ENCODE data around the gene MYLK.
"Not testable (repeated sequence)": the region's sequence is repeated elsewhere in the genome, so short reads cannot be mapped to it uniquely, and the experiment has no call there.

Gene MYLK

GRCh38 chr3:123618076-123618708 lies 265.9 kb downstream of the MYLK start:
- in situ Hi-C loops (cut with HindIII; ENCODE audit: low pct_ligation_motif_present, low pct_unique_long_range_greater_than_20kb, low sequenced_read_pairs) = no loop called here

GRCh38 chr3:123616593-123616992 lies 267.5 kb downstream of the MYLK start:
- in situ Hi-C loops (cut with HindIII; ENCODE audit: low pct_ligation_motif_present, low pct_unique_long_range_greater_than_20kb, low sequenced_read_pairs) = no loop called here
- DNase-seq = no peak

More at GRCh38 chr3:123618076-123618708, 265.9 kb downstream of the MYLK start:
- no peak for DNase-seq

DNA sequence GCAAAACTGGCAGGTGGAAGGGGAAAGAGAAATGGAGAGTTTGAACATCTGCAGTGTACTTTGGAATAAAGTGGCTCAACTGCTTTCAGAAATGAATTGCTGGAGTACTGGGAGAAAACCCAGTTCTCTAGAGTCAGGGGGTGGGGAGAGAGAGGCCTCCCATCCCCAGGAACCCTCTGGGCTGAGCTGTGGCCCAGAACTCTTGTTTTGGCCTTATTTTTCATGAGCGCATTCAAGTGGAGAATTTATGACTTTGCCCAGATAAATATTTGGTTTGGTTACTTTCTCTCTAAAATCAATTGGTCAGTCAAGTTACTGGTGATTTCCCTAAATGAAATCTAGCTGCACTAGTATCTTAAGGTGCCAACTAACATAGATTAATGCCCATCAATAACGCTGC lies 270.6 kb downstream of the MYLK start:
- in situ Hi-C loops (cut with HindIII; ENCODE audit: low pct_ligation_motif_present, low pct_unique_long_range_greater_than_20kb, low sequenced_read_pairs) = no loop called here
- no peak for DNase-seq

DNA sequence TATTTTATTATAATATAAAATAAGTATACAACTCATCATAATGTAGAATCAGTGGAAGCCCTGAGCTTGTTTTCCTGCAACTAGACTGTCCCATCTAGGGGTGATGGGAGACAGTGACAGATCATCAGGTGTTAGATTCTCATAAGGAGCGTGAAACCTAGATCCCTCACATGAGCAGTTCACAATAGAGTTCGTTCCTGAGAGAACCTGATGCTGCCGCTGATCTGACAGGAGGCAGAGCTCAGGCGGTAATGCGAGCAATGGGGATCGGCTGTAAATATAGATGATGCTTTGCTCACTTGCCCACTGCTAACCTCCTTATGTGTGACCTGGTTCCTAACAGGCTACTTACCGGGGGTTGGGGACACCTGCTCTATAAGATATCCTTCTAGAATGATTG lies 272.5 kb downstream of the MYLK start:
- in situ Hi-C loops (cut with HindIII; ENCODE audit: low pct_ligation_motif_present, low pct_unique_long_range_greater_than_20kb, low sequenced_read_pairs) = not testable (repeated sequence)

GRCh38 chr3:123611082-123611481 lies 273.1 kb downstream of the MYLK start:
- in situ Hi-C loops (cut with HindIII; ENCODE audit: low pct_ligation_motif_present, low pct_unique_long_range_greater_than_20kb, low sequenced_read_pairs) = no loop called here

More for the DNA sequence above, 272.5 kb downstream of the MYLK start:
- DNase-seq = not testable (repeated sequence)

DNA sequence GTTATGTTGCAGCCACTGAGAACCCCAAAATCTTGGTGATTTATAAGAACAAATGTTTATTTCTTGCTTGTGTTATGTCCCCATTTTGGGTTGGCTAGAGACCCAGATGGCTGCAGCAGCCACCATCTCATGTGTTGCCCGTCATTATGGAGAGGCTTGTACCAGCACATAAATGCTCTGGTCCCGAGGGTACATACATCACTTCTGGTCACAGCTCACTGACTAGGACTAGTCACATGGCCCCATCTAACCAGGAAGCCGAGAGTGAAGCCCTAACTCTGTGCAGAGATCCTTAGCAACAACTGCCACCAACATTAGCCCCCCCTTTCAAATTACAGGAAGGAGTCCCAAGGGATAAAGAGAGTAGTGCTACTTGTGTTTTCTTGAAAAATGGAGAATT lies 273.8 kb downstream of the MYLK start:
- no peak for DNase-seq
- in situ Hi-C loops (cut with HindIII; ENCODE audit: low pct_ligation_motif_present, low pct_unique_long_range_greater_than_20kb, low sequenced_read_pairs) = no loop called here

More at GRCh38 chr3:123611082-123611481, 273.1 kb downstream of the MYLK start:
- no peak for DNase-seq

DNA sequence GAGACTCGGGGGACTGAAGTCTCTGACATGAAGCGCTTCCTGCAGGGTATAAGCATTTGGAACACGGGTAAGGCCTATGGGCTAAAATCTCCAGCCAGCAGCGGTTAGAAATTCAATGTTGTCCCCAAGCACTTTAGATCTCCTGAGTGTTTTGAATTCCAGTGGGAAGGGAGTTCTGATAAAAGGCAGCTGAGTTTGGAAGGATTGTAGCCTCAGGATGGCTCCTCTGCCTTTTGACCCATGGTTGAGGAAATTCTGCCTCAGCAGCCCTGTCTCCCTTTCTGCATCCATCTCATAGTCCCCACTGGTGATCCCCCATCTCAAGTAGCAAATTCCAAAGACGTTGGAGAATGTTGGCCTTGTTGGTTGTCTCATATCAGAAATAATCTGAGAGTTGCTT lies 275.1 kb downstream of the MYLK start:
- in situ Hi-C loops (cut with HindIII; ENCODE audit: low pct_ligation_motif_present, low pct_unique_long_range_greater_than_20kb, low sequenced_read_pairs) = no loop called here
- no peak for DNase-seq

GRCh38 chr3:123608263-123608937 lies 275.7 kb downstream of the MYLK start:
- no peak for DNase-seq
- in situ Hi-C loops (cut with HindIII; ENCODE audit: low pct_ligation_motif_present, low pct_unique_long_range_greater_than_20kb, low sequenced_read_pairs) = no loop called here

GRCh38 chr3:123606527-123606926 lies 277.6 kb downstream of the MYLK start:
- no peak for DNase-seq
- in situ Hi-C loops (cut with HindIII; ENCODE audit: low pct_ligation_motif_present, low pct_unique_long_range_greater_than_20kb, low sequenced_read_pairs) = no loop called here

- peak; percentile 30 for DNase-seq
- in situ Hi-C loops (cut with HindIII; ENCODE audit: low pct_ligation_motif_present, low pct_unique_long_range_greater_than_20kb, low sequenced_read_pairs) = no loop called here
Observed at GRCh38 chr3:123605789-123606234, 278.3 kb downstream of the MYLK start.

GRCh38 chr3:123603153-123603552 lies 281.0 kb downstream of the MYLK start:
- DNase-seq; in situ Hi-C loops (cut with HindIII; ENCODE audit: low pct_ligation_motif_present, low pct_unique_long_range_greater_than_20kb, low sequenced_read_pairs): not testable (repeated sequence)

GRCh38 chr3:123602325-123602724 lies 281.8 kb downstream of the MYLK start:
- in situ Hi-C loops (cut with HindIII; ENCODE audit: low pct_ligation_motif_present, low pct_unique_long_range_greater_than_20kb, low sequenced_read_pairs) = no loop called here
- DNase-seq = peak; percentile 18

DNA sequence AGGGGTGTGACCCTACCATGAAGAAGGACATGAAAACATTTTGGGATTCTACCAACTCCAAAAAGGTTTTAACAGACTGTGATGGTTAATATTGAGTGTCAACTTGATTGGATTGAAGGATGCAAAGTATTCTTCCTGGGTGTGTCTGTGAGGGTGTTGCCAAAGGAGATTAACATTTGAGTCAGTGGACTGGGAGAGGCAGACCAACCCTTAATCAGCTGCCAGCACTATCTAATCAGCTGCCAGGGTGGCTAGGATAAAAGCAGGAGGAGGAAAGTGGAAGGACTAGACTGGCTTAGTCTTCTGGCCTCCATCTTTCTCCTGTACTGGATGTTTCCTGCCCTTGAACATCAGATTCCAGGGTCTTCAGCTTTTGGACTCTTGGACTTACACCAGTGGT lies 283.3 kb downstream of the MYLK start:
- in situ Hi-C loops (cut with HindIII; ENCODE audit: low pct_ligation_motif_present, low pct_unique_long_range_greater_than_20kb, low sequenced_read_pairs); DNase-seq: not testable (repeated sequence)

- in situ Hi-C loops (cut with HindIII; ENCODE audit: low pct_ligation_motif_present, low pct_unique_long_range_greater_than_20kb, low sequenced_read_pairs) = no loop called here
- no peak for DNase-seq
Observed at GRCh38 chr3:123597561-123597960, 286.6 kb downstream of the MYLK start.

GRCh38 chr3:123595396-123596180 lies 288.5 kb downstream of the MYLK start:
- DNase-seq = no peak
- in situ Hi-C loops (cut with HindIII; ENCODE audit: low pct_ligation_motif_present, low pct_unique_long_range_greater_than_20kb, low sequenced_read_pairs) = no loop called here

- in situ Hi-C loops (cut with HindIII; ENCODE audit: low pct_ligation_motif_present, low pct_unique_long_range_greater_than_20kb, low sequenced_read_pairs) = no loop called here
- DNase-seq = no peak
Observed at GRCh38 chr3:123593381-123593780, 290.8 kb downstream of the MYLK start.

DNA sequence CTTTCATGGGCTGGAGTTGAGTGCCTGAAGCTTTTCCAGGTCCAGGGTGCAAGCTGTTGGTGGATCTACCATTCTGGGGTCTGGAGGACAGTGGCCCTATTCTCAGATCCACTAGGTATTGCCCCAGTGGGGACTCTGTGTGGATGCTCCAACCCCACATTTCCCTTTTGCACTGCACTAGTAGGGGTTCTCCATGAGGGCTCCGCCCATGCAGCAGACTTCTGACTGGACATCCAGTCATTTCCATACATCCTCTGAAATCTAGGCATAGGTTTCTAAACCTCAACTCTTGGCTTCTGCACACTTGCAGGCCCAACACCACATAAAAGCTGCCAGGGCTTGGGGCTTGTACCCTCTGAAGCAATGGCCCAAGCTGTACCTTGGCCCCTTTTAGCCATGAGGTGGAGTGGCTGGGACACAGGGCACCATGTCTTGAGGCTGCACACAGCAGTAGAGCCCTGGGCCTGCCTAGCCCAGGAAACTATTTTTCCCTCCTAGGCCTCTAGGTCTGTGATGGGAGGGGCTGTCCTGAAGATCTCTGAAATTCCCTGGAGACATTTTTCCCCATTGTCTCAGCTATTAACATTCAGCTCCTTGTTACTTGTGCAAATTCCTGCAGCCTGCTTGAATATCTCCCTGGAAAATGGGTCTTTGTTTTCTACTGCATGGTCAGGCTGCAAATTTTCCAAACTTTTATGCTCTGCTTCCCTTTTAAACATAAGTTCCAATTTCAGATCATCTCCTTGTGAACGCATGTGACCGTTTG lies 293.3 kb downstream of the MYLK start:
- in situ Hi-C loops (cut with HindIII; ENCODE audit: low pct_ligation_motif_present, low pct_unique_long_range_greater_than_20kb, low sequenced_read_pairs) = no loop called here
- DNase-seq = no peak

GRCh38 chr3:123587401-123587800 lies 296.7 kb downstream of the MYLK start:
- in situ Hi-C loops (cut with HindIII; ENCODE audit: low pct_ligation_motif_present, low pct_unique_long_range_greater_than_20kb, low sequenced_read_pairs) = no loop called here
- no peak for DNase-seq

- DNase-seq = no peak
Observed at GRCh38 chr3:123586968-123587367, 297.2 kb downstream of the MYLK start.

More at GRCh38 chr3:123586968-123587367, 297.2 kb downstream of the MYLK start:
- in situ Hi-C loops (cut with HindIII; ENCODE audit: low pct_ligation_motif_present, low pct_unique_long_range_greater_than_20kb, low sequenced_read_pairs) = no loop called here

Measured in ACHN (cell line).